ENCODE measurements around the gene GCK.
"Not testable (repeated sequence)": the region's sequence is repeated elsewhere in the genome, so short reads cannot be mapped to it uniquely, and the experiment has no call there.

Gene GCK

DNA sequence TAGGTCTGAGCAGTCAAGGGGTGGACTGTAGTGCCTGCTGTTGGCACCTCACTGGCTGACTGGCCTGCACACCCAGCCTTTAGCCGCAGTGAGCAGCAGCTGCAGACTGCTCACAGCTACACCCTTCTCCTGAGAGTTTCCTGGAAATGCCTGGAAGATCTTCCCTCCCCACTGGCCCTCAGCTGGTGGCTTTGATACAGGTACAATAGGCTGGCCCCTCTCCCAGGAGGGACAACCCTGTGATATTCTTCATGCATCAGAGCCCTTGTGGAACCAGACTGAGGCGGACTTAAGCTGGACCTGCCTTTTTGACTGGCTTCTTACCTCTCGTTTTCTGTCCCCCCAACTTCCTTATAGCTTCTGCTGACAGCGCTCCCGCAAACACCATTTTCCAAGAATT, 6.4 kb downstream of the GCK start:
- DNase-seq: no peak

DNA sequence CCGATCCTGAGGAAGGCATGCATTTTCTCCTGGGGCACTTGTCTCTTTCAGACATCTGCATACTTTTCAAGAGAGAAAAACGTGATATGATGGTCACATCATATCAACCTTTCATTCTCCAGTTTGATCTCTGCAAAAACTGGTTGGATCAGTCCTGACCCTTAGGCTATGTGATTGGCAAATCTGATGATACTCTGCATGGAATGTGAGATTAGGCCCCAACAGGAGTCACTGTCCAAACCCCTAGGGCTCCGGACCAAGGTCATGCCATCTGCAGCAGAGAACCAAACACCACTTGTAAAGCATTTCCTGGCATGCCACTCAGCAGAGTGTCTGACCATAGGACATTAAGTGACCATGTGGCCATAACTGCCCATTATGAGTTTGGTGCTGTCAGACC, 8.6 kb downstream of the GCK start:
- no peak for DNase-seq

DNA sequence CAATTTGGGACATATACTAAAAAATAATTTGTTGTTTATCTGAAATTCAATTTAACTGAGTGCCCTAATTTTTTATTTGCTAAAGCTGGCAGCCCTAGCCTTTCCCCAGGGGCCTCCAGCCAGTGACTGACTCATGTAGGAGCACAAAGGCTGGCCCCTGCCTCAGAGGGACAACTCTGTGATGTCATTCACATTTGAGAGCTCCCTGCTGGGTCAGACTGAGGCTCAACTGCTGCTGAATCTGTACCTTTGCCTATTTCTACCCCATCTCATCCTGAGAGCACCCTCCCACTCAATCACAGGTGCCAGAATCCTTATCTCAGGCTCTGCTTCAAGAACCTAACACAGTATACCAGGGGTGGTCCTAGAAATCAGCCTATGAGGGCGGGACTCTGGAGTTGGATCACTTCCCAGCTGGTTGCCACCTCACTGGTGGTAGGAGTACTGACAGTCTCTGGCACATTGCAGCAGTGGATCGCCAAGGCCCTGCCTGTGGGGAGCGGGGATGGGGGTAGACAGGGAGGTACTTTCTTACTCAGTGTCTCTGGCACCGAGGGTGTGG, 11.6 kb downstream of the GCK start:
- DNase-seq: peak in 33 of 58 donors; percentile 10 to 81 (median 37)

DNA sequence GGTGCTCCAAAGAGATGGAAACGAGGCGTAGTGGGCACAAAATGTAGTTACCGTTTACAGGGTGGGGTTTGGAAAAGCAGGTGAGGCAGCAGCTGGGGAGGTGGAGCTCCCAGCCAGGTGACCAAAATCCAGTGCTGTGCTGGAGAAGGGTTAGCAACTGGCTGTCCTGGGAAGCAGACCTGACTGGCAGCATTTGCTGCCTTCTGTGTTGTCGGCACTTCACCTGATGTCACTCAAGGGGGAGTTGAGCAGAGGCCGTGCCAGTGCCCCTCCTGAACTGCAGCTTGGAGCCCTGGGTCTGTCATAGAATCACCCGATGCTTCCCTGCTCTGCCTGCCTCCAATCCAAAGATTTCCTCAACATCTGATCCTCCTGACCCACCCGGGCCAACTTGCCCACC, 12.8 kb downstream of the GCK start:
- no peak for DNase-seq

DNA sequence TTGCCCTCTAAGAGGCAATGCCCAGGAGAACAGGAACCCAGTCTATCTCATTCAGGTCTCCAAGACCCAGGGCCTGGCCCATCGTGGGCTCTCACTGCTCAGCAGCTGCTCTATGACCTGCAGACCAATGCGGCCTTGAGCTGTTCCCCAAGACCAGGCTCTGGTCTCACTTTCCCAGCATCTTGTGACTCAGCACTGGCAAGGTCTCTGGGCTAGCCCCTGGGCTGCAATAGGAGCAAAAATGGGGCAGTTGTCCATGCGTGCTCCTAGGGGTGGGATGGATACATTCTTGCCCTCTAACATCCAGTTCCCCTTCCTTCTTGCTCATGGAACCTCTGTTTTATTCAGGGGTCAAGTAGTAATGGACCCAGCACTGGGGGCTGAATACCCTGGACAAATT, 13.5 kb downstream of the GCK start:
- DNase-seq: no peak

DNA sequence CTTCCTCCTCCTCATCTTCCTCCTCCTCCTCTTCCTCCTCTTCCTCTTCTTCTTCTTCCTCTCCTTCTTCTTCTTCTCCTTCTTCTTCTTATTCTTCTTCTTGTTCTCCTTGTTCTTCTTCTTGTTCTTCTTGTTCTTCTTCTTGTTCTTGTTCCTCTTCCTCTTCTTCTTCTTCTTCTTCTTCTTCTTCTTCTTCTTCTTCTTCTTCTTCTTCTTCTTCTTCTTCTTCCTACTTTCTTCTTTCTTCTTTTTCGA, 14.6 kb downstream of the GCK start:
- not testable (repeated sequence) for DNase-seq

DNA sequence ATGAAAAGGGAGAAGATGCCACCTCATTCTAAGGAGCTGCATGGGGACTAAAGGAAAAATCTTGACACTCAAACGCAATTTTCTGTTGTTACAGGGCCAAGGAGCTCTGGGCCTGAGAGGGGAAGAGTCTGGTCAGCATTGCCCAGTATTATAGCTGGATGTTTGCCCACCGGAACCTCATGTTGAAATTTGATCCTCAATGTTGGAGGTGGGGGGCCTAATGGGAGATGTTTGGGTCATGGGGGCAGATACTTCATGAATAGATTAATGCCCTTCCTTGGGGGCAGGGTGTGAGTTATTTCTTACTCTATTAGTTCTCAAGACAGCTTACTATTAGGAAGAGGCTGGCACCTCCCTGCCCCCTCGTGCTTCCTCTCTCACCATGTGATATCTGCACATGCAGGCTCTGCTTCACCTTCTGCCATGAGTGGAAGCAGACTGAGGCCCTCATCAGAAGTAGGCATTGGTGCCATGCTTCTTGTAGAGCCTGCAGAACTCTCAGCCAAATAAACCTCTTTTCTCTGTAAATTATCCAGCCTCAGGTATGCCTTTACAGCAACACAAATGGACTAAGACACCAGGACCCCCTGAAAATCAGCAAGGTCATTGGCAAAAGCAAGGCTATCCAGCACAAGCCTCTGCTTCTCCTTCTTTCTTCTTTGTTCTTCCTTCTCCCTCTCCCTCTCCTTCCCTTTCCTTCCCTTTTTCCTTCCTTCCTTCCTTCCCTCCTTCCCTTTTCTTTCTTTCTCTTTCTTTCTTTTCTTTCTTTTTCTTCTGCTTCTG, 15.1 kb downstream of the GCK start:
- no peak for DNase-seq

DNA sequence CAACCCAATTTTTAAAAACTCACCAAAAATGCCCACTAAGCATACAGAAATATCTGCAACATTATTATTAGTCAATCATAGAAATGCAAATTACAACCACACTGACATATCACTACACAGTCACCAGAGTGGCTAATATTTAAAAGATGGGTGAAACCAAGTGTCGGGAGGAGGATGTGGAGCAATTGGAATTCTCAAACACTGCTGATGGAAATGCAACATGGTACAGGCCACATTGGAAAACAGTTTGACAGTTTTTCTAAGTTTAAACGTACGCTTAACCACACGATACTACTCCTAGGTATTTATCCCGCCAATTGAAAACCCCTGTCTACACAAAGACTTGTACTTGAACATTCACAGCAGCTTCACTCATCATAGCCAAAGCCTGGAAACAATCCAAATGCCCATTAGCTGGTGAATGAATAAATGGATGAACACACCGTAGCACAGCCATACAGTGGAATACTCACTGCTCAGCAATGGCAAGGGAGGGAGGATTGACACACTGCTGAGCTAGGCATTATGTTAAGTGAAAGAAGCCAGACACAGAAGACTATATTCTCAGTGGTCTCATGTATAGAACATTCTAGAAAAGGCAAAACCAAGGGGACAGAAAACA, 16.3 kb downstream of the GCK start:
- no peak for DNase-seq

DNA sequence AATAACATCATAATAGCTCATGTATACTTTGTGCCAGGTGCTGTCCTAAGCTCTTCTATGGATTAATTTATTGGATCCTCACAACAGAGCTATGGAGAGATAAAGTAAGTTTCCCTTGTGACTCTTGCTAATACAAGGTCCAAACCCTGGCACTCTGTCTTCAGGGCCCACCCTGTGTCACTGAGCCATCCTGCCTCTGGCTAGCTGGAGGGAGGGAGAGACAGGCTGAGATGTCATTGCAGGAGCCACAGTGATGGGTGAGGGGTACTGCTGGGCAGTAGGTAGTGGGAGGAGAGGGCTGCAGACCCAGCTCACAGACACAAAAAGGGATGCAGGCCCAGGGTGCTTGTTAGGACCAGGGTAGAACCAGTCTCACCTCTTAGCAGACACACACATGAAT, 16.9 kb downstream of the GCK start:
- DNase-seq: no peak

DNA sequence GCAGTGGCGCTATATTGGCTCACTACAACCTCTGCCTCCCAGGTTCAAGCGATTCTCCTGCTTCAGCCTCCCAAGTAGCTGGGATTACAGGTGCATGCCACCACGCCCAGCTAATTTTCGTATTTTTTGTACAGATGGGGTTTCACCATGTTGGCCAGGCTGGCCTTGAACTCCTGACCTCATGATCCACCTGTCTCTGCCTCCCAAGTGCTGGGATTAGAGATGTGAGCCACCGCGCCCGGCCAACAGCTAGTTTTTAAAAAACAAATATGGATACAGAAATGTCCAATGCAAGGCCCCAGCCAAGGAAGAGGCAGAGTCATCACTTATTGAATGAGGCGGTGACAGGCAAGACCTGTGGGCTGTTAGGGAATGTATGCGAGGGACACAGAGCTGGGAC, 17.3 kb downstream of the GCK start:
- DNase-seq: not testable (repeated sequence)

DNA sequence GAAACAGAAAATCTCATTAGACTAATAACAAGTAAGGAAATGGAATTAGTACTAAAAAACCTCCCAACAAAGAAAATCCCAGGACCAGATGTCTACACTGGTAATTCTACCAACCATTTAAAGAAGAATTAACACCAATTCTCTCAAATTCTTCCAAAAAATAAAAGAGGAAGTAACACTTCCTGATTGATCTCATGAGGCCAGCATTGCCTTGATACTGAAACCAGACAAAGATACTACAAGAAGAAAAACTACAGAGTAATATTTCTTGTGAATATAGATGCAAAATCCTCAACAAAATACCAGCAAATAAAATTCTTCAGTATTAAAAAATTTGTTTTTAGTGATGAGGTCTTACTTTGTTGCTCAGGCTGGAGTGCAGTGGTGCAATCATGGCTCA, 21.3 kb downstream of the GCK start:
- DNase-seq: no peak

DNA sequence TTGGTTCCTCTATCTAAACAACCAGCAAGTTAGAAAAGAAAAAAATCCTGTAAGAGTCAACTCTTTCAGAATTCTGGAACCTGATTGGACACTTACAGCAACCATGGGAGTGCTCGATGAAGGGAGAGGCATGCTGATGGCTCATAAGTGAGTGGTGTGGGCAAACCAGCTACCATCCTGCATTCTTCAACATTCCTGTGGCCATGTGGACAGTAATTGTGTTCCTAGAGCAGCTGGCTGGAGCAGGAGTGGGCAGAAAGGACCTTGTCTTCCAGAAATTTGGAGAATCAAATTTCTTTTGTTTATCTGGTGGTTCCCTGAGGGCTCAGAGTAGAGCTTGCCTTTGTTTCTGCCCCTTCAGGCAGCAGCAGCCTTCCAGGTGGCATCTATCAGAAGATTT, 25.6 kb downstream of the GCK start:
- DNase-seq: no peak

DNA sequence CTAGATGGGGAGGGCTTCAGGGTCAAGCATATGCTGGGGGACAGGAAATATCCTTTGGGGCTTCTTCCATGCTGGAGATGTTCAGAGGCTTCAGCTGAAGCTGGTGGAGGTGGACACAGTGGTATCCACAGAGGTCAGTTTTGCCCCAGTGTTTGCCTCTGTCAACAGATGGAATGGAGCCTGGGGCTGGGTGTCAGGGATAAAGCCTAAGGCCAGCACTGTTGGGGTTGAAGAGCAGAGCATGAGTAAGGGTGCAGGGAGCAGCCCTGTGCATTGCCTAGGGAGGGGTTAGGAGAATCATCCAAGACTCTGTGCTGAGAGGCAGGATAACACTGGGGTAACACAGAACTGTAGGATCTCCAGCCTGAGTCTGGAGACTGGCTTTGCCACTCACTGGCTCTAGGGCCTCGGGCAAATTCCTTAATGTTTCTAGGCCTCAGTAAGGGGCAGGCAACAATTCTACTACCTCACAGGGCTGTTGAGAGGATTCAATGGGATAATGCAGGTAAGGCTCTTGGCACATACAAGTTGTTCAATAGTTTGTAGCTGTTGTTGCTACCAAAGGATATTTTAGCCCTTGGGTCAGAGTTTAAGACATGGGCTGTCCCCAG, 26.3 kb downstream of the GCK start:
- DNase-seq: no peak

DNA sequence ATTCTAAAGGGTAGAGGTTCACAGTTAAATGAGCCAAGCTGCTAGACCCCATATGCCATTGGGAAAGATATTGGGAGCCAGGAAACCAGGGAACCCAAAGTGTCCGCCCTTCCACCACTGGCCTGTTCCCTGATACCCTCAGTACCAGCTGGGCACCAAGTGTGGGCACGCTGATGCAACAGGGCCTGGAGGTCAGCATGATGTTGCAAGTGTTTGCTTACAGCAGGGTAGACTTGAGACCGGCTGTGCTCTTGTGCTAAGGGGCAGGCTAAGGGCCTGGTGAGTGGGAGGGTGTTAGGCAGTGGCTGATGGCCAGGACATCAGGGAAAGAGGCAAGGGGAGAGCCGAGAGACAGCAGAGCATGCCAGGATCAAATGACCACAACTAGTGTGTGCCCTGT, 27.1 kb downstream of the GCK start:
- DNase-seq: no peak

DNA sequence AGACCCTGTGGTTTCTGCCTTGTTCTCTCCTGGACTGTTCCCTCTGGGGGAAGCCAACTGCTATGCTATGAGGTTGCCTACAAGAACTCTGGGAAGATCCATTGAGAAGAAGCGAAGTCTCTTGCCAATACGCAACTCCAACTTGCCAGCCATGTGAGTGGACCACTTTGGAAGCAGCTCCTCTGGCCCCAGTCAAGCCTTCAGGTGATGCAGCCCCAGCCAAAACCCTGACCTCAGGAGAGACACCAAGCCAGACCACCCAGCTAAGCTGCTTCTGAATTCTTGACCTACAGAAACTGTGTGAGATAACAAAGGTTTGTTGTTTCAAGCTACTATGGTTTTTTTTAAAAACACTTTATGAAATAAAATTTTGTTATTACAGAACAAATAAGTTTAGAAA, 27.9 kb downstream of the GCK start:
- DNase-seq: no peak

DNA sequence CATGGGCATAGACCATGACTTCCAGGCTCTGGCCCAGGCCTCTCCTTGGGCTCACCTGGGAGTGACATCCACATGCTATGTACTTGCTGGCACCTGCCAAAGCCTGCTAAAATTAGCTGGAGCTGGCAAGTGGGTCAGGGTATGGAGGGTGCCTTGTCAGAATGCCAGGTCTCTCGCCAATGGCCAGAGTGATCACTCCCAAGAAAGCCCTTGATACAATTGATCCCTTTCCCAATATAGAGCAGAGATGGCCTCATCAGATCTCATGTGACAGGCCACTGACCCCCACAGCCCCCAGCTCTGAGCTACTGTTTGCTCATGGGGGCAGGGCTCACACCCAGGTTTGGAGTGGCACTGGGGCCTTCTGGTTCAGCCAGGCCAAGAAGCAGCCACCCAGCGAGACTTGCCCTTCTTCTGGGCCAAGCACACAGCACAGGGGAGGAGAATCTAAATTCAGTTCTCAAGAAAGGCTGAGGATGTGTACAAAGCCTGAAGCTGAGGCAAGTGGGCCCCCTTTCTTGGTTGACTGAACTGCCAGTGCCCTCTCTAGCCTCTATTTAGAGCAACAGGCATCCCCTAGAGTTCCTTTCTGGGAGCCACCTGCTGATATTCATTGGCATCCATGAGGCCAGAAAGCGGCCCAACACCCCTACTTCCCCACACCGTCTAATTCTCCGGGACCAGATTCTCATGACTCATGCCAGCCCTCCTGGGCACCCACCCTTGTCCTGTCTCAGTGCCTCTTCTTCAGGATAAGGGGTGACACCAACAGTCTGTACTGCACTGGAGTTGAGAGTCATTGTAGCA, 29.2 kb downstream of the GCK start:
- no peak for DNase-seq

DNA sequence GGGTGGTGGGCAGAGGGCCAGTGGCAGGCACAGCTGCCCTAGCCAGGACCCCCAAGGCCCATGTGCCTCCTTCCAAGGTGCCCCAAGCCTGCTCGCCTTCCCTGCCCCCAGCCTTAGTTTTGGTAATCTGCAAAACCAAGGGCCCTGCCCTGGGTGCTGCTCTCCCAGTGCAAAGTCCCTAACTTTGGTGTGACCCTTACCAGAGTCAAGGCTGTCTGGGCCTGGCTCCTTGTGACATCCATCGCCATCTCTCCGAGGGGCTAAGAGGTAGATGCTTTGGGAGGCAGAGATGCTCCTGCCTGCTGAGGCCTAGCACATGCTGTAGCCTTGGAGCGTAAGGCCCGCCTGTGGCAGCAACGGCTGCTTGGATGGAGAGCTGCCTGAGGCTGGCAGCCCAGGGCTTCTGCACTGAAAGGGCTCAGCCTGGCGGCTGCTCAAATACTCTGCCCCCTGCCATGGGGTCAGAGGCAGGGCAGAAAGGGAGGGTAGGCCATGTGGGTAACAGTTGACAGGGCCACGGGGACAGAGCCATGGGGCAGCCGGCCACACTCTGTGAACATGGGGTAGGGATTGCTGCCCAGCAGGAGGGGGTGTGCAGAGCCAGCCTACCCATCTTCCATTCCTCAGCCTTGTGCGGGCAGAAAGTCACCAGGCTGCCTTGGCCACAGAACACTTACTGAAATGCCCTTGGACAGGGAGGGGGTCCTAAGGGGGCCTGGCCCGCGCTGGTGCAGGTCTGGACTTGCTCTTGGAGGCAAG, 30.2 kb downstream of the GCK start:
- peak in 28 of 58 donors; percentile 8 to 80 (median 36) for DNase-seq

DNA sequence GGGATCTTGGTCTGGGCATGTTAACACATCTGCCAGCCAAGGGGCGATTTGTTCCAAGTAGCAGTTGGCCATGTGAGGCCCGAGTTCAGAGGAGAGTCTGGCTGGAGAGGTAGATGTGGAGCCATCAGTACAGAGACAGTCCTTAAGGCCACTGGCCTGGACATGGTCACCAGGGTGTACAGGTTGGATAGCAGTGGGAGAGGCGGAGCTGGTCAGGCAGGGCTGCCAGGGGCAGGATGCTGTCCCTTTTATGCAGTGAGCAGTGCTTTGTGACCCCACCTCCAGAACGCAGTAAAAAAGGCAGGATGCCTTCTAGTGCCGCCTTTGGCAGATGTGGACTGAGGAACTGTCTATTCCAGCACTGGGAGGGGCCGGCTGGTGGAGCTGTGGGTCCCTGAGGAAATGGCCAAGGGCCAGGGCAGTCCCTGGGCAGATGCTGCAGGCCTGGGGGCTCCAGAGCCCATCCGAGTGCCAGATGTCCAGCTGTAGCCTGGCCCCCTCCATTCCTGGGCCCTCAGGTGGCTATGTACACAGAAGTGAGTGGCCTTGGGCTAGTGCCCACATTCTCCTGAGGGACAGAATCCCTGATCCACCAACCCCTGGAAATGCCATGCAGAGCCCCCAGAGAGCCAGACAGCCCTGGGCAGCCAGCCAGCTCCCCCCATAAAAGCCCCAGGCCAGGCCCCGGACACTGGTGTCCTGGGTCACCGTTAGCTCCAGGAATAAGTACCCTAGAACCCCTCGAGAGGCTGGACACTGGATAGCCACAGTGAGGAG, 31.0 kb downstream of the GCK start:
- no peak for DNase-seq

DNA sequence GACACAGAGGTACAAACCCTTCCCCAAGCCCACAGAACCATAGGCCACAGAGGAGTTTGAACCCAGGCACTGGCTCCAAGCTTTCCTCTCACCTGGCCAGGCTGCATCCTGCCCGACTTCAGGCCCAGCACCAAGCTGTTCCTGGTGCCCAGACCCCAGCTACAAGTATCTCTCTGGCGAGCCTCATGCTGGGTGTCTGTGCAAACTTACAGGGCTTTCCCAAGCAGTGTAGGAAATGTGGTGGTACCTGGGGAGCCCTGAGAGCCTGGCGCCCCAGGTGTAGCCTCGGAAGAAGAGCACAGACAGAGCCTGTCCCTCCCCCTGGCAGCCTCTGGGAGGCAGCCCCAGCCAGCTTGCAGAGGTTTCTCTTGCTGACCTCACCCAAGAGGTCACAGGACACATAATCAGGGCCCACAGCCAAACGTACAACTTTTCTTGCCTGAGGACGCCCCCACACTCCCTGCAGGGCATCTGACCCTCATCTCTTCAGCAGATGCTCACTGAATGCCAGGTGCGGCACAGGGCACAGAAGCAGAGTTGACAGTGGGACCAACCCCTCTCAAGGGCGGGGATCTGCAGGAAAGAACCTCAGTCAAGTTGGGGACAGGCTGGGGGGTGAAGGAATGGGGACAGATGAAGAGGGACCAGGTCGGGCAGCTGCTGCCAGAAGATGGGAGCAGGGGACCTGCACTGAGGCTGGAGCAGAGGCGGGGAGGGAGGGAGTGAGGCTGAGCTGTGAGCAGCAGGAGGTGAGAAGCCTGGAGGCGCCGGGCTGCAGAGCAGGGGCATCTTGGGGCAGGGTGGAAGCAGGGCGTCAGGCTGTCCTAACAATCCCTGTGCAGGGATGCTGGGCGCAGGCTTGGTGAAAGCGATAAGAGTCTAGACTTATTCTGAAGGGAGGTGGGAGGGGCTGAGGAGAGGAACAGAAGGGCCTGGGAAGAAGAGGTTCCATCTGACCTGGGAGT, 31.8 kb downstream of the GCK start:
- DNase-seq: no peak
